Hippocampal formation (tissue), 2 donors: ENCODE results near the gene DCLK3.
A peak's percentile ranks its signal among the peaks of the same experiment; 100 is the strongest.

Experiments
- DNase-seq, 2 donors: peaks; one replicate each; lab custom pipeline; 2025; lab: John Stamatoyannopoulos, UW

Gene DCLK3

GRCh38 chr3:36763850-36764703 lies at the start of gene DCLK3:
Gene DCLK3 (minus strand): TSS chr3:36764553. CDS start chr3:36764263, 290 bp downstream.
- no peak for DNase-seq

- peak in 1 of 2 donors; percentile 16 for DNase-seq
Observed at GRCh38 chr3:36813305-36813704, 49.0 kb upstream of the DCLK3 start.

GRCh38 chr3:36812240-36812639 lies 47.9 kb upstream of the DCLK3 start:
- no peak for DNase-seq

GRCh38 chr3:36811768-36812167 lies 47.4 kb upstream of the DCLK3 start:
- no peak for DNase-seq

GRCh38 chr3:36804295-36805055 lies 40.1 kb upstream of the DCLK3 start:
- DNase-seq, result no peak

- no peak for DNase-seq
Observed at GRCh38 chr3:36803091-36803791, 38.9 kb upstream of the DCLK3 start.

- no peak for DNase-seq
Observed at GRCh38 chr3:36800533-36801116, 36.3 kb upstream of the DCLK3 start.

- no peak for DNase-seq
Observed at GRCh38 chr3:36796881-36797280, 32.5 kb upstream of the DCLK3 start.

GRCh38 chr3:36796161-36796560 lies 31.8 kb upstream of the DCLK3 start:
- no peak for DNase-seq

GRCh38 chr3:36795622-36796021 lies 31.3 kb upstream of the DCLK3 start:
- DNase-seq, result no peak

GRCh38 chr3:36792342-36792741 lies 28.0 kb upstream of the DCLK3 start:
- DNase-seq, result no peak

GRCh38 chr3:36790765-36791164 lies 26.4 kb upstream of the DCLK3 start:
- no peak for DNase-seq

GRCh38 chr3:36786921-36787890 lies 22.9 kb upstream of the DCLK3 start:
- DNase-seq, result no peak

- DNase-seq, result no peak
Observed at GRCh38 chr3:36784138-36784635, 19.8 kb upstream of the DCLK3 start.

GRCh38 chr3:36777424-36778218 lies 13.3 kb upstream of the DCLK3 start:
- DNase-seq, result no peak

GRCh38 chr3:36776436-36776835 lies 12.1 kb upstream of the DCLK3 start:
- no peak for DNase-seq

GRCh38 chr3:36774052-36774451 lies 9.7 kb upstream of the DCLK3 start:
- no peak for DNase-seq

- no peak for DNase-seq
Observed at GRCh38 chr3:36771931-36772330, 7.6 kb upstream of the DCLK3 start.

GRCh38 chr3:36769926-36770325 lies 5.6 kb upstream of the DCLK3 start:
- no peak for DNase-seq

- no peak for DNase-seq
Observed at GRCh38 chr3:36765104-36765503, 751 bp upstream of the DCLK3 start.
